Ishikawa (cell line): Measurements from ENCODE around the gene TLE3.

Source experiments
- CEBPB ChIP-seq: IDR thresholded peaks from 2 replicates; pipeline ENCODE4 v1.6.1; 2012
- EP300 ChIP-seq: IDR thresholded peaks from 2 replicates; pipeline ENCODE4 v1.6.1; 2012; ENCODE audit warnings: borderline replicate concordance
- MAX ChIP-seq: IDR thresholded peaks from 2 replicates; pipeline ENCODE4 v1.6.1; 2012
- RAD21 ChIP-seq: IDR thresholded peaks from 2 replicates; pipeline ENCODE4 v1.6.1; 2012; ENCODE audit warnings: low read depth
- TAF1 ChIP-seq: IDR thresholded peaks from 2 replicates; pipeline ENCODE4 v1.6.1; 2012; ENCODE audit warnings: low read depth, mild to moderate bottlenecking

GRCh38 chr15:70098461-70099166, 897 bp upstream of the TLE3 start:
- TF ChIP-seq TAF1 (no peak), EP300 (no peak), MAX (no peak; the same call in 1 of the 2 replicates), RAD21 (no peak), CEBPB (no peak)
